ENCODE measurements around the gene OSBPL10.

Gene OSBPL10

GRCh38 chr3:31985831-31986230 is 4.8 kb upstream of the OSBPL10 start:
- no peak for DNase-seq

GRCh38 chr3:31984321-31984720 is 3.3 kb upstream of the OSBPL10 start:
- DNase-seq: no peak

DNA sequence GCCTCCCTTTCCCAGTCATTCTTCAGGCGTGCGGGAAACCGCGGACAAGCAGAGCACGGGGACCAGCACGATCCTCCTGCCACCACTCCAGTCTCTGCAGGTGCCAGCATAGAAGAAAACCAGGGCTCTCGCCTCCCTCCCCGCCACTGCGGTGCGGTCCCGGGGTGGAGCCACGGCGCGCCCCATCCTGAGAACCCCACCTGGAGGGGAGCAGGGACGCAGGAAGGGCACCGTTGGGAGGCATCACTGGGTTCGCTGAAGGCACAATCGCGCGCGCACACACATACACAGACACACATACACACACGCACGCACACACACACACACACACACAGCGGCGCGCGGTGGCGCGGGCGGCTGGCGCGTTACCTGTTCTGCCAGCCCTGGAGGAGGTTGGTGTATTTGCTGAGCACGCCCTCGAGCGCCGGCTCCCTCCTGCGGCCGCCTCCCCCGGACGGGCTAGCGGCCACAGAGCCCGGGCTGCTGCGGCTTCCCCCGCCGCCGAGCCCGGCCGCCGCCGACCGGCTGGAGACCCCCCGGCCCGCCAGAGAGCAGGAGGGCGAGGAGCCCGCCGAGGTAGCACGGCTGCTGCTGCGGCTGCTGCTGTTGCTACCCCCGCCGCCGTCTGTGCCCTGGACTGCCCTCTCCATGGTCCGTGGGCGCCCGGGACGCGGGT is 394 bp downstream of the OSBPL10 start:
- DNase-seq: no peak

GRCh38 chr3:31979001-31979697 is 1.9 kb downstream of the OSBPL10 start:
- DNase-seq: no peak

DNA sequence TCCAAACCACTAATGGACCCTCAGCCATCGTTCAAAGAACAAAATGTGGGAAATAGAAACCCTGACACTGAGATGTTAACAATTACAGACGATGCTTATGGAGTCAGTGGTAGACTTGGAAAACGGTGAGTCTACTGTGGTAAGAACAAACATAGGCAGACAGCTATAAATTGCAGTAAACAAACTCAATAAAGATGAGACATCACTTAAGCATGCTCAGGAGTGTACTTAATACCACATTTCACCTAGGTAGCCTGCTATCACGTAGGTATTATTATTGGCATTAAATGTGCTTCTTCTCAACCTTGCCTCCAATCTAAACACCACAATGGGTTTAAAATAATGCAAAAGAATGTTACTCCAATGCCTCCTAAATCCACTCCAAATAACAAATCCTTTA is 2.5 kb downstream of the OSBPL10 start:
- DNase-seq: no peak

DNA sequence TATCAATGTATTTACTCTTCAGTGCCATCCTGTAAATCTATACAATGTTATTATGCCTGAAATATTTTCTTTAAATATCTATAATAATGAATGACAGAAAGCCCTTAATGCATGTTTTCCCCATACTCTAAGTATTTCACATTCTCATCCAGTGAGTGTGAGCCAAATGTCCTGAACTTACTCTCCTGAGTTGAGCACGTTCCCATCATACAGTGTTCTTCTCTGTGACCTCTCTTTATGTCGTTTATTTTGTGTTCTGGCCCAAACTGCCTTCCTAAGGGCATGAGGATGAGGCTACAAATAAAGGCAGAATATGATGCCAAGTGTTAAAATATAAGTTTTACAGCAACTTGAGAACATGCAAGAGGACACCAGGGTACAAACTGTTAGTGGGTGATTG is 3.3 kb downstream of the OSBPL10 start:
- DNase-seq: no peak

GRCh38 chr3:31976302-31976701 is 4.8 kb downstream of the OSBPL10 start:
- DNase-seq: no peak

GRCh38 chr3:31974964-31975363 is 6.1 kb downstream of the OSBPL10 start:
- DNase-seq: no peak

- DNase-seq: no peak
Measured at GRCh38 chr3:31974471-31974870, 6.6 kb downstream of the OSBPL10 start.

DNA sequence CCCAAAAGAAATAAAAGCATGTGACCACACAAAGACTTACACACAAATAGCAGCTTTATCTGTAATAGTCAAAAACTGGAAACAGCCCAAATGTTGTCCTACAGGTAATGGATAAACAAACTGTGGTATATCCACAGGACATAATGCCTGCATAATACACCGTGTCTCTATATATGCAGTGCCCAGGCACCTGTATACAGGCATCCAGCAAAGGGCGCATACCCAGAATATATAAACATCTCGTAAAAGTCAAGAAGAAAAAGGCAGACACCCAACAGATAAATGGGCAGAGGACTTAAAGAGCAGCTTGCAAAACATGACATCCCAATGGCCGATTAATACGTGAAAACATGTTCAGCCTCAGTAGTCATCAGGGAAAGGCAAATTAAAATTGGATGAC is 7.2 kb downstream of the OSBPL10 start:
- no peak for DNase-seq

GRCh38 chr3:31973081-31973480 is 8.0 kb downstream of the OSBPL10 start:
- no peak for DNase-seq

GRCh38 chr3:31971607-31972006 is 9.5 kb downstream of the OSBPL10 start:
- DNase-seq: no peak

GRCh38 chr3:31968927-31969418 is 12.1 kb downstream of the OSBPL10 start:
- no peak for DNase-seq

DNA sequence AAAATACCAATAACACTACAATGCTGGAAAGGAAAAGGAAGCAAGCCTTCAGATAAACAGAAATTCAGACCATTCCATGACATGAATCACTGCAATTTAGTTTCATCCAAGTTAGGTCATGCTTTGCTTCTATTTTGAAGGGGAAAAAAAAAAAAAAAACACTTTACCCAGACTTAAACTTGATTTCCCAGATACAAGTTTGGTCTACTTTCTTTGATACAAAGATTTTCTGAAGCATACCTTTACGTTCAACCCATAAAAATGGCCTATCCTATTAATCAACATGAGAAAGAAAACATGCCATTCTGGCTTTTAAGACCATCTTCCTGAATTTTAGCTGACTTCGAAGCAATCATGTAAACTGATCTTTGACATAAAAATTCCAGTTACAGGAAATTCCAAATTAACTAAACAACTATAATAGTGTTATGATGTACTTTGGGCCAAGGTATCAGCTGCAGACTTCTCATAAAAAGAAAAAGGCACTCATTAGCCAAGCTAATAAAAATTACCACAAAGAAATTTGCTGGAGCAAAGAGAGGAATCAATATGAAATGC is 12.6 kb downstream of the OSBPL10 start:
- no peak for DNase-seq

GRCh38 chr3:31967592-31967991 is 13.5 kb downstream of the OSBPL10 start:
- DNase-seq: no peak

GRCh38 chr3:31966978-31967591 is 14.0 kb downstream of the OSBPL10 start:
- no peak for DNase-seq

GRCh38 chr3:31962801-31963205 is 18.3 kb downstream of the OSBPL10 start:
- DNase-seq: no peak

- no peak for DNase-seq
Measured at GRCh38 chr3:31960793-31961431, 20.1 kb downstream of the OSBPL10 start.

GRCh38 chr3:31959951-31960792 is 20.9 kb downstream of the OSBPL10 start:
- DNase-seq: no peak

- DNase-seq: no peak
Measured at GRCh38 chr3:31959251-31959650, 21.8 kb downstream of the OSBPL10 start.

DNA sequence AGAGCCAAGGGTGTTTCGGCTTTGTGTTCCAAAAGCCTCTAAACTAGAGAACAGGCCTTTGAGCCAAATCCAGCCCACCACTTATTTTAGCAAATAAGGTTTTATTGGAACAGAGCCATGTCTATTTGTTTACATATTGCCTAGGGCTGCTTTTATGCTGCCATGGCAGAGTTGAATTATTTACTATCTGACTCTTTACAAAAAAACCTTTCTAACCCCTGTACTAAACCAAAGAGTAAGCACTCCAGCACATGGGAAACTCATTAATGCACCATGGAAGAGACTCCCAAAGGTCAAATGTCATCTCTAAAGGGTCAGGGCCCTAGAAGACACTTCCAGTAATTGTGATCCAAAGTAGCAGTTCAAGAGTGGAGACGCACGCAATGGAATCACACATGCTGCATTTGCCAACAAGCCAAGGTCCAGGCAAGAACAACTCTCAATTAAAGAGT is 22.3 kb downstream of the OSBPL10 start:
- DNase-seq: no peak

- DNase-seq: no peak
Measured at GRCh38 chr3:31957106-31957505, 24.0 kb downstream of the OSBPL10 start.
